Stimulated activated CD8-positive, alpha-beta memory T cell treated with anti-CD3 and anti-CD28 coated beads, Interleukin-4, amount 100 ng/mL, for 4 hours (primary cell): ENCODE results near the gene CORO7.
"Not testable (repeated sequence)": the region's sequence is repeated elsewhere in the genome, so short reads cannot be mapped to it uniquely, and the experiment has no call there.

Experiments
- DNase-seq, 2 donors: peaks; one replicate each; pipeline ENCODE4 v3.0.0-alpha.2; 2020; ENCODE audit warnings: low read depth in 2 of 2, low spot score in 1 of 2

CORO7 gene

GRCh38 chr16:4358831-4359561 is 57.4 kb downstream of the CORO7 start:
- peak; percentile 31 to 51 for DNase-seq

GRCh38 chr16:4358236-4358635 is 58.2 kb downstream of the CORO7 start:
- DNase-seq: no peak

DNA sequence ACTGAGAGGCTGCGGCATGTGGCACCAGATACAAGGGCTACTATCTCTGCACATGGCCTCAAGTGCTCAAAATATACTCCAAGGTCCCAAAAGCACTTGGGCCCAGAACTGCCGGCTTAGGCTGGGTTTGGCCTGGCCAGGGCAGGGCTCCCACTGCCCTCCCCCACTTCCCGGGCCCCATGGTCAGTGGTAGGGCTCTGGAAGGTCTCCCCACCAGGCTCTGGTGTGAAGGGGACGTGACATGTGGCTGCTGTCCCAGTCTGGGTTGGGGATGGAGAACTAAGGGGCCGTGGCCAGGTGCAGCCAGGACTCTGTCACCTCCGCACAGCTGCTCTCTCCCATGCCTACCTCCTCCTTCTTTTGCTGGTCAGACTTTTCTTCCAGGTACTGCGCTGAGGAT is 59.6 kb downstream of the CORO7 start:
- no peak for DNase-seq

- DNase-seq: no peak
Measured at GRCh38 chr16:4354512-4355409, 61.6 kb downstream of the CORO7 start.

DNA sequence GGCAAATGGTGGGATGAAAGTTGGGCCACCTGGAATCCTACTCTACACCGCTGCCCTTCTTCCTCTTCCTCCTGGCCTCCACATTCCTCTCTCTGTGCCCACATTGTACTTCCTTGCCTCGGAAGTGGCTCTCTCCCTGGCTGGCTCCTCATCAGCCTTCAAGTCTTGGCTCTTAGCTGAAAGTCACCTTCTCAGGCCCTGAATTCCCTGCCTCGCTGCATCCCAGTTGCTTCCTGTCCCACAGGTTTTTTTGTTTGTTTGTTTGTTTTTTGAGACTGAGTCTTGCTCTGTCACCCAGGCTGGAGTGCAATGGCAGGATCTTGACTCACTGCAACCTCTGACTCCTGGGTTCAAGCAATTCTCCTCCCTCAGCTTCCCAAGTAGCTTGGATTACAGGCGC is 62.7 kb downstream of the CORO7 start:
- no peak for DNase-seq

DNA sequence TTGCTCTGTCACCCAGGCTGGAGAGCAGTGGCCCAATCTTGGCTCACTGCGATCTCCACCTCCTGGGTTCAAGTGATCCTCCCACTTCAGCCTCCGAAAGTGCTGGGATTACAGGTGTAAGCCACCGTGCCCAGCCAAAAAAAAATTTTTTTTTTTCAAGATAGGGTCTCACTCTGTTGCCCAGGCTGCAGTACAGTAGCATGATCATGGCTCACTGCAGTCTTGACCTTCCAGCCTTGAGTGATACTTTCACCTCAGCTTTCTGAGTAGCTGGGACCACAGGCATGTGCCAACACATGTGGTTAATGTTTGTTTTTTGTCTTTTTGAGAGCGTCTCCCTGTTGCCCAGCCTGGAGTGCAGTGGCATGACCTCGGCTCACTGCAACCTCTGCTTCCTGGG is 63.6 kb downstream of the CORO7 start:
- DNase-seq: no peak

- DNase-seq: no peak
Measured at GRCh38 chr16:4351880-4352279, 64.5 kb downstream of the CORO7 start.

- DNase-seq: peak; percentile 95 to 98
Measured at GRCh38 chr16:4350787-4351659, 65.4 kb downstream of the CORO7 start, which contains the start of gene PAM16. Gene PAM16 (minus strand): TSS chr16:4351321. CDS start chr16:4351234, 87 bp downstream.

- DNase-seq: no peak
Measured at GRCh38 chr16:4350365-4350786, 66.0 kb downstream of the CORO7 start.

DNA sequence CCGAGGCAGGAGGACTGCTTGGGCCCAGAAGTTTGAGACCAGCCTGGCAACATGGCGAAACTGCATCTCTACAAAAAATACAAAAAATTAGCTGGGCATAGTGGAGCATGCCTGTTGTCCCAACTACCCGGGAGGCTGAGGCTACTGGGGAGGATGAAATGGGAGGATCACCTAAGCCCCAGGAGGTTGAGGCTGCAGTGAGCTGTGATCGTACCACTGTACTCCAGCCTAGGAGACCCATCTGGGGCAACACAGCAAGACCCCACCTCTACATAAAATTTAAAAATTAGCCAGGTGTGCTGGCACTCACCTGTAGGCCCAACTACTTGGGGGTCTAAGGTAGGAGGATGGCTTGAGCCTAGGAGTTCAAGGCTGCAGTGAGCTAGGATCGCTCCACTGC is 67.1 kb downstream of the CORO7 start:
- no peak for DNase-seq

GRCh38 chr16:4347765-4348509 is 68.5 kb downstream of the CORO7 start:
- no peak for DNase-seq

DNA sequence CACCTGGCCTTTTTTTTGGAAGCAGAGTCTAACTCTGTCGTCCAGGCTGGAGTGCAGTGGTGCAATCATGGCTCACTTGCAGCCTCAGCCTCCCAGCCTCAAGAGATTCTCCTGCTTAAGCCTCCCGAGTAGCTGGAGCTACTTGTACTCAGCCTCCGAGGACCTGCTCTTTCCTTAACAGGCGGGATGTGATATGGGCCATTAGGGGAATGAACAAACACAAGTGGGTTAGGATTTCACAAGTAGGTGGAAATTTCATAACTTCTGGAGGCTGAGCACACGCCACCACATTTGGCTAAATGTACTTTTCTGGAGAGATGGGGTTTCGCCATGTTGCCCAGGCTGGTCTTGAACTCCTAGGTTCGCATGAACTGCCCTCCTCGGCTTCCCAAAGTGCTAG is 69.4 kb downstream of the CORO7 start:
- no peak for DNase-seq

DNA sequence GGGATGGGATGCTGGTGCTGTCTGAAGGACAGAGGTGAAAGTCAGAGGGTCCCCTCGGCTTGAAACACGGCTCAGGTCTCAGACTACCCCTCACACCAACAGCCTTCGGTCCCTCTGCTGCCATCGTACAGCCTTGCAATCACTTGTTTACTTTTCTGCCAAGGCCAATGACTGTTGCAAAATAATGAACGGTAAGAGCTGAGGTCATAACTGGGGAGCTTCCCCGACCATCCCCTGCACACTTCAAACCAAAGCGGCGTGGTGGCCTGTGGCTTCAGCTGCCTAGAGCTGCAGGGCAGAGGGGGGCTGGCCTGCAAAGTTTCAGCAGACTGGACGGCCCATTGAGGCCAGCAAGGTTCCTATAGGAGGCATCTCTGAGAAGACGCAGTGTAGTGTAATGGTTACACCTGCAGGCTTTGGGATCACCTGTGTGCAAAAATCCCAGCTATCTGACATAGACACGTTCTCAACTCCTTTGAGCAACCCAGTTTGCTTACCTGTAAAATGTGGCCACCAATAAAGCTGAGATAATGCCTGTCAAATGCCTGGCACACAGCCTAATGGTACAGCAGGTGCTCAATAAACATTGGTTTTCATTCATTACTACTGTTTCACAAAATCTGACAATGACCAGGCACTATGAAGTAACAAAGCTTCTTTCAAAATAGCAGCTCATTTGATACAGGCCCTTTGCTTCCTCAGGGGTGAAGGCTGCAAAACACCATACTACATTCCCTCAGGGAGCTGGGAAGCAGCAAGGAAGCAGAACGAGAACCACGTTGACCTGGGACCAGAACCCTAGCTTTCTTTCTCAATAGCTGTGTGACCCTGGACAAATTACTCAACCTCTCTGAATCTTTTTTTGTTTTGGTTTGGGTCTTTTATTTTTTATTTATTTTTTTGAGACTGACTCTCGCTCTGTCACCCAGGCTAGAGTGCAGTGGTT is 70.3 kb downstream of the CORO7 start:
- DNase-seq: no peak

DNA sequence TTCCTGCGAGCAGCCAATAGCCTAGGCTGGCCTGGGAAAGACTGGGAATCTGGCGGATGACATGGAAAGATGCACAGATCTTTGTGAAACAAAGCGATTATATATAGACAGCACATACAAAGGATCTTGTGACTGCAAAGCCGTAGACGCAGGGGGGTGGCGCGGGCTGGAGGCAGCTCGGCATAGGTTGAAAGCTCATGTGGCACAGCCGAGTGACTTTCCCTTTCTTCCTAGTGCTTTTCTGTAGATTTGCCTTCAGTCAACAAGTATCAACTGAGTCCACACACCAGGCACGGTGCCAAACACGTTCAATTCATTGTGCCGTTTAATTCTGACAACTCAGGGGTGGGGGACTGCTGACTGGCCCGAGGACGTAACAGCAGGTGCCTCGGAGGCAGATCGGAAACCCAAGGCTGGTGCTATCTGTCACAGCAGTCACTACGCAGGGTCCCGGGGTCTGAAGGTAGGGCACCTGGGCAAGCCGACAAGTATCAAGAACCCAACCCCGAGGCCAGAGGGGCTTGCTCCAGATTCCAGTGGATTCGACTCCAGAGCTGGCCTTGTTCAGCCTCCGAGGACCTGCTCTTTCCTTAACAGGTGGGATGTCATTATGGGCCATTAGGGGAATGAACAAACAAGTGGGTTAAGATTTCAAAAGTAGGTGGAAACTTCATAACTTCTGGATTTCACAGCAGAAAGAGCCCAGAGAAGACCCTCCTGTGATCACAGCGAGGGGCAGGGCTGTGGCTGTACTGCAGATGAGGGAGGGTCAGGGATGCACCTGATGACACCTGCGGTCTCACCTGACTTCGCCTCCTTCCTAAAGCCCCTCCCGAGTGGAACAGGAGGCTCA is 71.2 kb downstream of the CORO7 start:
- DNase-seq: no peak

DNA sequence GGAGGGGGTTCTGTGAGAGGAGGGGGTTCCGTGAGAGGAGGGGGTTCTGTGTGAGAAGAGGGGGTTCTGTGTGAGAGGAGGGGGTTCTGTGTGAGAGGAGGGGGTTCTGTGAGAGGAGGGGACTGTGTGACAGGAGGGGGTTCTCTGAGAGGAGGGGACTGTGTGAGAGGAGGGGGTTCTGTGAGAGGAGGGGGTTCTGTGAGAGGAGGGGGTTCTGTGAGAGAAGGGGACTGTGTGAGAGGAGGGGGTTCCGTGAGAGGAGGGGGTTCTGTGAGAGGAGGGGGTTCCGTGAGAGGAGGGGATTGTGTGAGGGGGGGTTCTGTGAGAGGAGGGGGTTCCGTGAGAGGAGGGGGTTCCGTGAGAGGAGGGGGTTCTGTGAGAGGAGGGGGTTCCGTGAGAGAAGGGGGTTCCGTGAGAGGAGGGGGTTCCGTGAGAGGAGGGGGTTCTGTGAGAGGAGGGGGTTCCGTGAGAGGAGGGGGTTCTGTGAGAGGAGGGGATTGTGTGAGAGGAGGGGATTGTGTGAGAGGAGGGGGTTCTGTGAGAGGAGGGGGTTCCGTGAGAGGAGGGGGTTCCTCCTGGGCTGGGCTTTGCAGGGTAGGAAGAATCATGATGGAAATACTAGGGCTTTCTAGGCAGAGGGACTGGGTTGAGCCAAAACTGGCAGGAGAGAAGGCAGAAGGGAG is 72.0 kb downstream of the CORO7 start:
- DNase-seq: not testable (repeated sequence)

GRCh38 chr16:4342866-4343744 is 73.3 kb downstream of the CORO7 start:
- no peak for DNase-seq

GRCh38 chr16:4341250-4341649 is 75.1 kb downstream of the CORO7 start:
- no peak for DNase-seq
